ENCODE measurements around the gene STIM2.

GRCh38 chr4:27018076-27018475, 157.4 kb downstream of the STIM2 start:
- TF ChIP-seq CTCF (conservative IDR thresholded peaks at IDR 0.05; ENCODE audit: low read length) (no peak), EZH2phosphoT487 (IDR thresholded peaks at IDR 0.05; ENCODE audit: borderline replicate concordance) (no peak)
